Natural killer cell (primary cell): Measurements from ENCODE around the gene LAMA1. TPM values are rescaled to one million over a fixed set of nuclear protein-coding genes. Genes with fewer than 3 reads are reported as not detected.
"Not testable (repeated sequence)": the region's sequence is repeated elsewhere in the genome, so short reads cannot be mapped to it uniquely, and the experiment has no call there.

Experiments
- ATAC-seq, 3 donors: fragments of 150-1000 bp in 2 of 3; fragments of 200-7000 bp in 1 of 3; cut with Tn5 transposase; 1 replicate in 1 of 3; 2 replicates in 2 of 3; pipeline ENCODE4 v1.10.0; 2021; ENCODE audit warnings: mild to moderate bottlenecking in 2 of 3, moderate library complexity in 2 of 3
- DNase-seq, 2 donors: peaks; one replicate each; pipeline versions ENCODE4 v3.0.0 to v3.0.0-alpha.2; 2013 to 2021; ENCODE audit warnings: mixed read lengths in 1 of 2
- H3K27ac ChIP-seq: one replicate; pipeline ENCODE4 v1.5.1; 2013; ENCODE audit warnings: mild to moderate bottlenecking, low read length
- H3K27me3 ChIP-seq: one replicate; pipeline ENCODE4 v1.6.1; 2013; ENCODE audit warnings: low read length; ENCODE audit not compliant: control insufficient read depth, insufficient read depth
- H3K36me3 ChIP-seq: one replicate; pipeline ENCODE4 v1.6.1; 2013; ENCODE audit warnings: low read length; ENCODE audit not compliant: control insufficient read depth, insufficient read depth
- H3K4me1 ChIP-seq: one replicate; pipeline ENCODE4 v1.6.1; 2013; ENCODE audit warnings: low read length; ENCODE audit not compliant: control insufficient read depth, insufficient read depth
- H3K4me3 ChIP-seq: one replicate; pipeline ENCODE4 v1.5.1; 2013; ENCODE audit warnings: low read length
- H3K9me3 ChIP-seq: one replicate; pipeline ENCODE4 v1.6.1; 2013; ENCODE audit warnings: low read length; ENCODE audit not compliant: control insufficient read depth, insufficient read depth
- H3K27ac Mint-ChIP-seq, 2 donors: one replicate each; pipeline ENCODE4 v1.8.0; 2022; ENCODE audit warnings: mild to moderate bottlenecking in 2 of 2, mixed read lengths in 2 of 2, moderate library complexity in 1 of 2
- H3K27me3 Mint-ChIP-seq, 2 donors: one replicate each; pipeline ENCODE4 v1.8.0; 2022; ENCODE audit warnings: low read depth in 2 of 2, mixed read lengths in 2 of 2
- H3K36me3 Mint-ChIP-seq: one replicate; pipeline ENCODE4 v1.8.0; 2022; ENCODE audit warnings: mixed read lengths
- H3K4me1 Mint-ChIP-seq, 2 donors: one replicate each; pipeline ENCODE4 v1.8.0; 2022; ENCODE audit warnings: mixed read lengths in 2 of 2
- H3K4me3 Mint-ChIP-seq: one replicate; pipeline ENCODE4 v1.8.0; 2022; ENCODE audit warnings: mild to moderate bottlenecking, moderate library complexity, mixed read lengths
- H3K9me3 Mint-ChIP-seq, 2 donors: one replicate each; pipeline ENCODE4 v1.8.0; 2022; ENCODE audit warnings: mixed read lengths in 2 of 2
- CTCF ChIP-seq: fragments of 200-600 bp; IDR thresholded peaks from one replicate; pipeline ENCODE4 v1.8.0; 2022; ENCODE audit warnings: antibody characterized with exemption
- WGBS: methylation state at CpG from one replicate; pipeline ENCODE4 v1.1.7; 2013; ENCODE audit warnings: missing lambda C conversion rate; ENCODE audit not compliant: insufficient coverage; 5-methylcytosine and 5-hydroxymethylcytosine counted together
- intact Hi-C: fragments of 100-400 bp; cut with micrococcal nuclease; formaldehyde crosslinking; loops from one replicate; pipeline ENCODE4 v1.14.2; 2022
- total RNA-seq, 4 donors: library from RNA; stranded (reverse); fragments of 120-200 nt in 1 of 4; gene quantifications; one replicate each; pipeline versions ENCODE4 v1.2.3 to v1.2.4, GENCODE V29; 2013 to 2022

The LAMA1 gene
- total RNA-seq, 3 donors from 2014 or later (not counting 1 experiment from before 2014, with no cell fraction given), result not detected

GRCh38 chr18:7152440-7152839, 34.8 kb upstream of the LAMA1 start:
- TF ChIP-seq CTCF, result no peak

GRCh38 chr18:7147399-7147798, 29.8 kb upstream of the LAMA1 start:
- intact Hi-C loops, result no loop called here
- 92% methylated on average over 7 of the region's 7 CpGs for WGBS
- TF ChIP-seq CTCF, result no peak

More at GRCh38 chr18:7152440-7152839, 34.8 kb upstream of the LAMA1 start:
- Histone ChIP-seq H3K4me1 (no peaks in the 10 kb centered on the region), H3K9me3 (no peaks in the 10 kb centered on the region), H3K27me3 (no peaks in the 10 kb centered on the region), H3K36me3 (no peaks in the 10 kb centered on the region), H3K27ac (no peak overlapping the region), H3K4me3 (no peak overlapping the region)
- Mint-ChIP-seq H3K27ac (no peak overlapping the region), H3K4me1 (no peaks in the 10 kb centered on the region), H3K36me3 (no peaks in the 10 kb centered on the region), H3K9me3 (peaks cover 3 to 4% of the 10 kb centered on the region in 2 donors), H3K4me3 (no peak overlapping the region), H3K27me3 (no peaks in the 10 kb centered on the region)
- no peak for DNase-seq
- intact Hi-C loops, result no loop called here
- 97% methylated on average over 1 of the region's 1 CpG for WGBS
- no peak for ATAC-seq

GRCh38 chr18:7146067-7146466, 28.5 kb upstream of the LAMA1 start:
- Mint-ChIP-seq H3K9me3 (peaks cover 4% of the 10 kb centered on the region in 2 donors), H3K27ac (no peak overlapping the region)
- WGBS, result 100% methylated on average over 1 of the region's 1 CpG

More at GRCh38 chr18:7147399-7147798, 29.8 kb upstream of the LAMA1 start:
- no peak overlapping the region for H3K4me3 Mint-ChIP-seq
- ATAC-seq (no peak), DNase-seq (no peak)
- H3K4me1 ChIP-seq, result no peaks in the 10 kb centered on the region
- no peaks in the 10 kb centered on the region for H3K36me3 Mint-ChIP-seq
- H3K9me3 ChIP-seq, result no peaks in the 10 kb centered on the region
- no peak overlapping the region for H3K4me3 ChIP-seq
- H3K36me3 ChIP-seq, result no peaks in the 10 kb centered on the region
- no peak overlapping the region for H3K27ac Mint-ChIP-seq
- no peaks in the 10 kb centered on the region for H3K27me3 ChIP-seq
- H3K9me3 Mint-ChIP-seq, result peaks cover 4% of the 10 kb centered on the region in 2 donors
- H3K4me1 Mint-ChIP-seq, result no peaks in the 10 kb centered on the region
- H3K27me3 Mint-ChIP-seq, result no peaks in the 10 kb centered on the region
- H3K27ac ChIP-seq, result no peak overlapping the region

GRCh38 chr18:7144921-7145320, 27.3 kb upstream of the LAMA1 start:
- H3K4me3 ChIP-seq, H3K4me1 ChIP-seq, H3K36me3 Mint-ChIP-seq, H3K9me3 ChIP-seq, H3K27ac ChIP-seq, H3K4me3 Mint-ChIP-seq, intact Hi-C loops, ATAC-seq, H3K27me3 ChIP-seq, H3K4me1 Mint-ChIP-seq, H3K9me3 Mint-ChIP-seq, DNase-seq, H3K27me3 Mint-ChIP-seq, H3K36me3 ChIP-seq, H3K27ac Mint-ChIP-seq: not testable (repeated sequence)
- 97% methylated on average over 12 of the region's 12 CpGs for WGBS

More at GRCh38 chr18:7146067-7146466, 28.5 kb upstream of the LAMA1 start:
- H3K4me1 Mint-ChIP-seq, result no peaks in the 10 kb centered on the region
- no peak overlapping the region for H3K4me3 ChIP-seq
- no peaks in the 10 kb centered on the region for H3K27me3 Mint-ChIP-seq
- H3K36me3 Mint-ChIP-seq, result no peaks in the 10 kb centered on the region
- no peaks in the 10 kb centered on the region for H3K4me1 ChIP-seq
- DNase-seq (no peak), ATAC-seq (no peak)
- H3K36me3 ChIP-seq, result no peaks in the 10 kb centered on the region
- H3K9me3 ChIP-seq, result no peaks in the 10 kb centered on the region
- no peak for TF ChIP-seq CTCF
- intact Hi-C loops, result no loop called here
- H3K27ac ChIP-seq, result no peak overlapping the region
- H3K27me3 ChIP-seq, result no peaks in the 10 kb centered on the region
- no peak overlapping the region for H3K4me3 Mint-ChIP-seq
